Measurements from ENCODE around the gene HLA-DPB1.

Gene HLA-DPB1

GRCh38 chr6:33069021-33069738 is 6.6 kb upstream of the HLA-DPB1 start:
- DNase-seq, result no peak
- intact Hi-C loops (cut with DNase I), result no loop called here

DNA sequence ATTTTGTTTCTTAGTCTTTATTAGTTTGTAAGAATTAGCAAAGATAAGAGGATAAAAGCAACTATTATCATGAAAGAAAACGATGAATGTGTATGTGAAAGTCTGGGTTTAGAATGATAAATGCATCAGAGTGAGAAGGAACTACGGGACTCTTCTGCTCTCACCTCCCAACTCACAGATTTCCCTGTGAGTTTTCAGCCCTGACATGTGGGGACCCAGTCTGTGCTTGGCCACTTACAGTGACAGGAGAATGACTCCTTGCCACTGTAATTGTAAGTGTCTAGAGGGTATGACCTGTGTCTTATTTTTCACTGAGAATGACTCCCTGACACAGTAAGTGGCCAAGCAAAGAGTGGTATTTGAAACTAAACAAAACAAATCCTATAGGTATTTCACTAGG is 4.9 kb upstream of the HLA-DPB1 start:
- intact Hi-C loops (cut with DNase I), result no loop called here
- no peak for DNase-seq

DNA sequence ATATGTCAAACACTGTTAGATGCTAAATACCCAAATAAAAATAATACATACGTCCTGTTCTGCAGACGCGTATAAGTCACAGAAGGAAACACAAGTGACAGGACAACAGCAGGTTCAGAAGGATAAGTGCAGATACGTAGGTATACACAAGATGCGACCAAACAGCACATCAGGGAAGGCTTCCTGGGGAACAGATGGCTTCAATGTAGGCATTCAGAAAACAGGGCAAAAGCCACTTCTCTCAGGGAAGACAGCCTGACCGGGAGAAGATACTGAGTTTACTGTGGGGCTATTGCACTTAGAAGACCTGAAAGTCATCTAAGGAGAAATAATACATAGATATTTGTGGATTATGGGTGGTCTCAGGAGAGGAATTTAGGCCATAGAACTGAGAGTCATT is 4.2 kb upstream of the HLA-DPB1 start:
- intact Hi-C loops (cut with DNase I), result no loop called here
- DNase-seq, result no peak

DNA sequence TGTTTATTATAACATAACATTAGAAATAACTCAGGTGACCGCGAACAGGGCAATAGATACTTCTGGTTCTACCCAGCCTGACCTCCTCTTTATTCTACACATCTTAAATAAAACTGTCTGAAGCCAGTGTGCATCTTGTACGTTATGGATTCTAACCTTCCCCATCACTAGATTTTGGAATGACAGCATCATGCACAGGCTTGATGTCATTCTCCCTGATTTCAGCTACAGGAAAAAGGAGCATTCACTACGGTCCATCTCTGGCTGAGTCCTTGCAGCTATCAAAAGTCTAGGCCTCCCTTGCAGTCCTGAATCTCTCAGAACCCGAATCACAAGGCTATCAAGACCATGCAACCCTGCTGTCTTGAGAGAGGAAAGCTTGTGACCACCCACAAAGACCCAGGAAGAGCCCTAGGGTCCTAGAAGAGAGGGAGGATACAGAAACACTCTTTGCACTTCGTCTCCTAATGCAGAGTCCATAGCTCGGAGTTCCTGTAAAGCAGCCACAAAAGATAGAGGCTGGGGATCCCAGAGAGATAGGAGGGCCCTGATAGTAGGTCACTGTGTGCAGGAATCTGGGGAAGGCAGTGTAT is 3.2 kb upstream of the HLA-DPB1 start:
- DNase-seq, result no peak
- intact Hi-C loops (cut with DNase I), result no loop called here

DNA sequence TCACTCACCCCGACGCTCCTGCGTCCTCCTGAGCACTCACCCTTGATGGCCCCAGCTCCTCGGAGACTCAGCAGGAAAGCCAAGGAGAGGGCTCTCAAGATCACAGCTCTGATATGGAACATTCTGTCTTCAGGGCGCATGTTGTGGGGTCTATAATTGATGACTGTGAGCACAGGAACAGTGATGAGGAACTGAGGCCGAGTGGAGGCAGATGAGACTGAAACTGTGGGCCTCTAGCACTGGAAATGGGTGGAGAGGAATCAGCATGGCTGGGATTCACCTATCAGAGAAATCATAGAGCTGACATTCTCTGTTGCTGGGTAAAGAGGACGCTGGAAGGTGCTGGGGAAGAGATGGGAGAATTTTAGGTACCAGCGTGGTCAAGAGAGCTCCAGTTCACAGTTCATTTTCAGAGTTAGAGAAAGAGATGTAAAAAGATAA is 2.3 kb upstream of the HLA-DPB1 start, which contains the start of gene HLA-DPA1:
HLA-DPA1 (minus strand) TSS at position 219 of the 441 bp plus-strand sequence.
- intact Hi-C loops (cut with DNase I), result no loop called here
- no peak for DNase-seq

GRCh38 chr6:33075208-33075567 is 602 bp upstream of the HLA-DPB1 start:
- intact Hi-C loops (cut with DNase I), result no loop called here
- DNase-seq, result no peak

- intact Hi-C loops (cut with DNase I), result no loop called here
- DNase-seq, result no peak
These were observed 680 bp downstream of the HLA-DPB1 start for GRCh38 chr6:33076406-33076934.

DNA sequence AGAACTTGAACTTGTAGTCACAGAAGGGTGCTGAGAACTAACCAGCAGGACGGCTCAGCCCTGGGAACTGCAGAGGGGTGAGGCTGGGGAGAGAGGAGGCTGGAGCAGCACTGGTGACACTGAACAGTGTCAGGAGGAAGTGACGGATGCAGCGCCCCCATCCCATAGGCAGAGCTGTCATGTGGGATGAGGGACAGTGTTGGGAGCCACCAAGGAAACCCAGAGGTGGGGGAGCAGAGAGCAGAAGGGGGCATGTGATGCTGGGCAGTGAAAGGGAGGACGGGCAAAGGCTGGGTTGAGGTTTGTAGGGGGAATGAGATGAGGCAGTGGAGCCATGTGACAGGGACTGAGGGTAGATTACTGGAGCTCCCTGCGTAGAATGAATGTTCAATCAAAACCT is 2.1 kb downstream of the HLA-DPB1 start:
- intact Hi-C loops (cut with DNase I), result no loop called here
- DNase-seq, result no peak

DNA sequence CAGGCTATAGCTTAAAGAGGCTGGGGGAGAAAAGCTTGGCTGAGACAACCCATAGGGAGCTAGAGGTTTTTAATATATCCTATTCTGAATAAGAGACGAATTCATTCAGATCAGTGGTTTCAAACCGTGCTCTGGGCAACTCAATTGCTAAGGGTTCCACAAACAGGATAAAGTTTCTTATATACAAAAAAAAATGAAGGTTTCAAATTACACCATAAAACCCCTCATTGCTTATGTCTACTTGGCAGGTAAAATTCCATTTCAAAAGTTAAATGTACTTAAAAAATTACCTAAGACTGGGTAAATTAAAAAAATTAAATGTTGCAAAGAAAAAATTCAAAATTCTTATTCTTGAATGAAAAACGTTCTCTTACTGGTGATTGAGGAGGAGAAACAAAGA is 2.7 kb downstream of the HLA-DPB1 start:
- intact Hi-C loops (cut with DNase I), result no loop called here
- no peak for DNase-seq

DNA sequence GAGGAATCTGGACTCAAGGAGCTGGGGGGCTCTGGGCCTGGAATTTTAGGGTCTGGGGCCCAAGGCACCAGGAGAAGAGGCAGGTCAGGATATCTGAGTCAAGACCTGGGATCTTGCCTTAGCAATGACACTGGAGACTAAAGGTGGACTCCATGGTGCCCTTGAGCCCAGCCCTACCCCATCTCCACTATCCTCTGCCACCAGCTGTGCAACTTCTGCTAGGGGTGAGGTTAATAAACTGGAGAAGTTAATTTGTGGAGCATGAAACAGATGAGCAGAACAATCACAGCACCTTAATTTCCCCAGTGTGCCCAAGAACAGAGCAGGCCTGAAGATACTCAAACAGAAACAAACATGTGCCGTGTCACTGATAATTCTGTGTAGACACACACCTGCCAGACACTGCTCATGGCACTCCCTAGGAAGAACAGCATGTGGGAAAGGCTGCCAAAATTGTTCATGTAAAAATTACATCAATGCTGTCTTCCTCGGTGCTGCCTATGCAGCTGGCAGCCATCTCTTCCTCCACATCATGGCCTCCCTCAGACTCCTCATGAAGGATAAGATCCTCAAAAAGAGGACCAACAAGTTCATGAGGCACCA is 3.2 kb downstream of the HLA-DPB1 start:
- intact Hi-C loops (cut with DNase I), result no loop called here
- no peak for DNase-seq

GRCh38 chr6:33079580-33079979 is 3.8 kb downstream of the HLA-DPB1 start:
- intact Hi-C loops (cut with DNase I), result no loop called here
- no peak for DNase-seq

GRCh38 chr6:33080127-33081089 is 4.6 kb downstream of the HLA-DPB1 start:
- DNase-seq, result peak in 7 of 10 donors; percentile 26 to 89 (median 43)
- intact Hi-C loops (cut with DNase I), result loop anchor here (10.0 kb wide), 1 partner anchor 66 kb away; no protein-coding TSS in a partner anchor

DNA sequence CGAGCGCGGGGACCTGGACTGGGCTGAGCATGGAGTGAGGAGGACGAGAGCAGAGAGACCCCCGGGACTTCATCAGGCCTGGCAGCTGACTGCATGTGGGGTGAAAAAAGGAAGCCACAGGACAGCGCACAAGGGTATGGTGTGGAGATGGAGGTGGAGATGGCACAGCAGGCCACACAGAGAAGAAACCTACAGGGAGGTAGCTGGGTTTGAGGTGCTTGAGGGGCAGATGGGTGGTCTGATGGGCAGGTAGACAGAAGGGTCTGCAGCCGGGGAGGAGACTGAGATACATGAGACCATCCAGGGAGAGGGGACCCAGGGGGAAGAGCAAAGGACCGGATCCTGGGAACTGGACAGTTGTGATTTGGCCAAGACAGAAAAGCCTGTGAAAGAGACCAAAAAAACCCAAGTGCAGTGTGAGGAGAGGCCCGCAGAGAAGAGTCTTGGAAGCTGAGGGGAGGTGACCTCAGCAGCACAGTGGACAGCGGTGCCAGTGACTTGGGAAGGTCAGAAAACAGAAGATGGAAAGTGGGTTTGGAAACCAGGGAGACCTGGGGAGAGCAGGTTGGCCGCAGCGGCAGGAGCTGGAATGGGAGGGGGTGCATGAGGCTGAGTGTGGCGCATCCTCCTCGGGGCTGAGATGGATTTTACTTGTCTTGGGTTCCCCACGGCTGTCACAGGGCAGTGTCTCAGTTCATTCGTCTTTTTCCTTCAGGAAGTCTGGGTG is 5.5 kb downstream of the HLA-DPB1 start:
- no peak for DNase-seq
- intact Hi-C loops (cut with DNase I), result loop anchor here (10.0 kb wide), 1 partner anchor 66 kb away; no protein-coding TSS in a partner anchor

GRCh38 chr6:33082702-33083101 is 6.9 kb downstream of the HLA-DPB1 start:
- no peak for DNase-seq
- intact Hi-C loops (cut with DNase I), result loop anchor here (10.0 kb wide), 1 partner anchor 68 kb away; no protein-coding TSS in a partner anchor

DNA sequence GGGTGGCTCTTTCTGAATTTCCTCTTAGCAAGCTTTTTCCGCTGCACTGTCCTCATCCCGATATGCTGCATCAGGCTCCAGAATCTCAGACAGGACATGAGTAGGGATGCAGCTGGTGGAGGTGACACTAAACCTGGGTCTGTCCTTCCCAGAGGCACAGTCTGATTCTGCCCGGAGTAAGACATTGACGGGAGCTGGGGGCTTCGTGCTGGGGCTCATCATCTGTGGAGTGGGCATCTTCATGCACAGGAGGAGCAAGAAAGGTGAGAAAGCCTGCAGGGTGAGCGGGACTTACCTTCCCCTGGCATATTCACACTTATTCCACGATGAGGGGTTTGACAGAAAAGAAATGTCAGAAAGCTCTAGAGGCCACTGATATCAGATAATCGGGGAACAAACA is 9.8 kb downstream of the HLA-DPB1 start:
- intact Hi-C loops (cut with DNase I), result loop anchor here (10.0 kb wide), 1 partner anchor 71 kb away; no protein-coding TSS in a partner anchor
- DNase-seq, result no peak

DNA sequence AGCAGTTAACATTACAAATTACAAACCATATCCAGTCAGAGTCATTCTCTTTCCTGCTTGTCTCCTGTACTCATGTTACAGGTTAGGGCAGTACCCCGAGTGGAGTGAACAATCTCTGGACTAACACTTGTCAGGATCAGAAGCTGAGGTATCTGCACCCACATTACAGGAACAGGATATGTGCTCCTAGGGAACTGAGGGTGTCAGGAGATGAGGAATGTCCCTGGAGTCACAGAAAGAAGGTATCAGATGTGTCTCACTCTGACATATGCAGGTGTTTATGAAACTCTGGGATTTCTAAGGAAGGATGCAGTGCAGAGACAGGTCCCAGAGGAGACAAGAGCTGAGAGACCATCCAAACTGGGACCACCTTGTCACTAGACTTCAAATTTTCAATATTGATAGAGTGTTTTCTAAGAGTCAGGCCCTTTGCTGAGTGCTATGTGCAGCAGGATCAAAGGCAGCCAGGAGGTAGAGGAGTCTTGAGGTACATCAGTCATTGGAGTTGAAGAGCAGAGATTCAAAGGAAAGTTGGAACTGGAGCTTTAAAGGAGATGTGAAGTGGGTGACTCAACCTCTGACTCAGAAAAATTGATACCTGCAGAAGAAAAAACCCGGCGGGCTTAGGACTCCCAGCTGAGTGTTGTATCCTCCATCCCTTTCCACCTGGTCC is 12.6 kb downstream of the HLA-DPB1 start:
- intact Hi-C loops (cut with DNase I), result loop anchor here (10.0 kb wide), 1 partner anchor 74 kb away; no protein-coding TSS in a partner anchor
- DNase-seq, result no peak

DNA sequence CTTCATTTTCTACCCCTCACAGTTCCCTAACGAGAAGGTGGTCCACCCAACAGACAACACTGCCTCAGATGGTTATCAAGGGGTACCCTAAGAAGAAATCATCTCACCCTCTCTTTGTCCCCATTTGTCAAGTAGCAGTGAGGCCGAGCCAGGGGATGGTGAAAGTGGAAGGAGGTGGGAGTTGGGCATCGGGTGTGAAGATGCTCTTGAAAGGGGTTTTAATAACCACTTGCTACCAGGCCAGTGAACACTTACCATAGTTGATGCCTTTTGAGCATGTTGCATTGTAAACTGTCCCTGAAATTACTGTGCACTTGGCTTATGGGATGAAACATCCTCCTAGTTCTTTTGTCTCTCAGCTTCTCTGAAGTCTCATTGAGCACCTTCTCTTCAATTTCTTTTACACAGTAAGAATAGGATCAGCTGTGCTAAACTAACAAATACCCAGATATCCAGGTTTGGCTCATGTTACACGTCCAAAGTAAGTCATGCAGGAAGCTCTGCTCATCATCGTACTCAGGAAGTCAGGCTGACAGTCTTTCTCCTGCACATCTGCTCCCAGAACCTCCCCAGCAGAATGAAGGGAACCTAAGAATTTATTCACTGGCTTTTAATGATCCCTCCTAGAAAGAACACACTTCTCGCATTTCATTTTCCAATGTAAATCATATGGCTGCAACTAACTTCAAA is 13.3 kb downstream of the HLA-DPB1 start:
- no peak for DNase-seq
- intact Hi-C loops (cut with DNase I), result loop anchor here (10.0 kb wide), 1 partner anchor 74 kb away; no protein-coding TSS in a partner anchor

GRCh38 chr6:33091957-33092356 is 16.2 kb downstream of the HLA-DPB1 start:
- no peak for DNase-seq
- intact Hi-C loops (cut with DNase I), result no loop called here
